ENCODE measurements around the gene TYW5.

DNA sequence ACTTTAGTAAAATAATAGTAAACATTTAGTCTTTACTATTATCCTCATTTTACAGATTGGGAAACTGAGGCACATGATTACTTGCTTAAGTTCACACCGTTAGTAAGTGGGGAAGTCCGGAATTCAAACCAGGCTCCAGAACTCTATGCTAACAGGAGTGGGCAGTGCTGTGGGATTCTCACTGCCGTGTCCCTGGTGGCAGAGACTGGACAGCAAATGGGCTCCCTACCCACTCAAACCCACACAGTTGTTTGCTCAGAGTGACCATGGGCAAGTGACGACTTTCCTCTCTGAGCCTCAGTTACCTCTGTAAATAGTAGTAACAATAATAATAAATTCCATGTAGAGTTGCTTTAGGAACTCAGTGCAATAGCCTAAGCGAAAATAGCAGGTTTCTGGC is 24.1 kb upstream of the TYW5 start:
- TF ChIP-seq, protein P1, sequence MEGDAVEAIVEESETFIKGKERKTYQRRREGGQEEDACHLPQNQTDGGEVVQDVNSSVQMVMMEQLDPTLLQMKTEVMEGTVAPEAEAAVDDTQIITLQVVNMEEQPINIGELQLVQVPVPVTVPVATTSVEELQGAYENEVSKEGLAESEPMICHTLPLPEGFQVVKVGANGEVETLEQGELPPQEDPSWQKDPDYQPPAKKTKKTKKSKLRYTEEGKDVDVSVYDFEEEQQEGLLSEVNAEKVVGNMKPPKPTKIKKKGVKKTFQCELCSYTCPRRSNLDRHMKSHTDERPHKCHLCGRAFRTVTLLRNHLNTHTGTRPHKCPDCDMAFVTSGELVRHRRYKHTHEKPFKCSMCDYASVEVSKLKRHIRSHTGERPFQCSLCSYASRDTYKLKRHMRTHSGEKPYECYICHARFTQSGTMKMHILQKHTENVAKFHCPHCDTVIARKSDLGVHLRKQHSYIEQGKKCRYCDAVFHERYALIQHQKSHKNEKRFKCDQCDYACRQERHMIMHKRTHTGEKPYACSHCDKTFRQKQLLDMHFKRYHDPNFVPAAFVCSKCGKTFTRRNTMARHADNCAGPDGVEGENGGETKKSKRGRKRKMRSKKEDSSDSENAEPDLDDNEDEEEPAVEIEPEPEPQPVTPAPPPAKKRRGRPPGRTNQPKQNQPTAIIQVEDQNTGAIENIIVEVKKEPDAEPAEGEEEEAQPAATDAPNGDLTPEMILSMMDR (IDR thresholded peaks at IDR 0.05): no peak
- no peak for TF ChIP-seq NRF1 (IDR thresholded peaks at IDR 0.05; ENCODE audit: low read depth, low read length)
- no peak for TF ChIP-seq FOXM1 (IDR thresholded peaks at IDR 0.05; ENCODE audit: low read depth)
- TF ChIP-seq, protein P2, sequence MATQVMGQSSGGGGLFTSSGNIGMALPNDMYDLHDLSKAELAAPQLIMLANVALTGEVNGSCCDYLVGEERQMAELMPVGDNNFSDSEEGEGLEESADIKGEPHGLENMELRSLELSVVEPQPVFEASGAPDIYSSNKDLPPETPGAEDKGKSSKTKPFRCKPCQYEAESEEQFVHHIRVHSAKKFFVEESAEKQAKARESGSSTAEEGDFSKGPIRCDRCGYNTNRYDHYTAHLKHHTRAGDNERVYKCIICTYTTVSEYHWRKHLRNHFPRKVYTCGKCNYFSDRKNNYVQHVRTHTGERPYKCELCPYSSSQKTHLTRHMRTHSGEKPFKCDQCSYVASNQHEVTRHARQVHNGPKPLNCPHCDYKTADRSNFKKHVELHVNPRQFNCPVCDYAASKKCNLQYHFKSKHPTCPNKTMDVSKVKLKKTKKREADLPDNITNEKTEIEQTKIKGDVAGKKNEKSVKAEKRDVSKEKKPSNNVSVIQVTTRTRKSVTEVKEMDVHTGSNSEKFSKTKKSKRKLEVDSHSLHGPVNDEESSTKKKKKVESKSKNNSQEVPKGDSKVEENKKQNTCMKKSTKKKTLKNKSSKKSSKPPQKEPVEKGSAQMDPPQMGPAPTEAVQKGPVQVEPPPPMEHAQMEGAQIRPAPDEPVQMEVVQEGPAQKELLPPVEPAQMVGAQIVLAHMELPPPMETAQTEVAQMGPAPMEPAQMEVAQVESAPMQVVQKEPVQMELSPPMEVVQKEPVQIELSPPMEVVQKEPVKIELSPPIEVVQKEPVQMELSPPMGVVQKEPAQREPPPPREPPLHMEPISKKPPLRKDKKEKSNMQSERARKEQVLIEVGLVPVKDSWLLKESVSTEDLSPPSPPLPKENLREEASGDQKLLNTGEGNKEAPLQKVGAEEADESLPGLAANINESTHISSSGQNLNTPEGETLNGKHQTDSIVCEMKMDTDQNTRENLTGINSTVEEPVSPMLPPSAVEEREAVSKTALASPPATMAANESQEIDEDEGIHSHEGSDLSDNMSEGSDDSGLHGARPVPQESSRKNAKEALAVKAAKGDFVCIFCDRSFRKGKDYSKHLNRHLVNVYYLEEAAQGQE (IDR thresholded peaks at IDR 0.05; ENCODE audit: low read depth, low read length): no peak
- TF ChIP-seq, protein P3, sequence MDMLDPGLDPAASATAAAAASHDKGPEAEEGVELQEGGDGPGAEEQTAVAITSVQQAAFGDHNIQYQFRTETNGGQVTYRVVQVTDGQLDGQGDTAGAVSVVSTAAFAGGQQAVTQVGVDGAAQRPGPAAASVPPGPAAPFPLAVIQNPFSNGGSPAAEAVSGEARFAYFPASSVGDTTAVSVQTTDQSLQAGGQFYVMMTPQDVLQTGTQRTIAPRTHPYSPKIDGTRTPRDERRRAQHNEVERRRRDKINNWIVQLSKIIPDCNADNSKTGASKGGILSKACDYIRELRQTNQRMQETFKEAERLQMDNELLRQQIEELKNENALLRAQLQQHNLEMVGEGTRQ (IDR thresholded peaks at IDR 0.05; ENCODE audit: borderline replicate concordance, low read depth, low read length): no peak
- TF ChIP-seq, protein P4, sequence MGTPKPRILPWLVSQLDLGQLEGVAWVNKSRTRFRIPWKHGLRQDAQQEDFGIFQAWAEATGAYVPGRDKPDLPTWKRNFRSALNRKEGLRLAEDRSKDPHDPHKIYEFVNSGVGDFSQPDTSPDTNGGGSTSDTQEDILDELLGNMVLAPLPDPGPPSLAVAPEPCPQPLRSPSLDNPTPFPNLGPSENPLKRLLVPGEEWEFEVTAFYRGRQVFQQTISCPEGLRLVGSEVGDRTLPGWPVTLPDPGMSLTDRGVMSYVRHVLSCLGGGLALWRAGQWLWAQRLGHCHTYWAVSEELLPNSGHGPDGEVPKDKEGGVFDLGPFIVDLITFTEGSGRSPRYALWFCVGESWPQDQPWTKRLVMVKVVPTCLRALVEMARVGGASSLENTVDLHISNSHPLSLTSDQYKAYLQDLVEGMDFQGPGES (IDR thresholded peaks at IDR 0.05; ENCODE audit: low read depth, low read length): no peak
- TF ChIP-seq POLR2AphosphoS5 (IDR thresholded peaks at IDR 0.05; ENCODE audit: low read depth, low read length): no peak
